Epithelial cell of proximal tubule (primary cell): Measurements from ENCODE around the gene SRRM4. TPM values are rescaled to one million over a fixed set of nuclear protein-coding genes. Genes with fewer than 3 reads are reported as not detected.

ENCODE experiments used
- DNase-seq: peaks from one replicate; pipeline ENCODE4 v3.0.0-alpha.2; 2011; ENCODE audit warnings: low read depth
- H3K4me3 ChIP-seq: 2 replicates; pipeline ENCODE4 v1.5.1; 2011; ENCODE audit warnings: low read depth, mild to moderate bottlenecking, low read length
- CTCF ChIP-seq: conservative IDR thresholded peaks from 2 replicates; pipeline ENCODE4 v1.5.1; 2012; ENCODE audit warnings: low read depth, mild to moderate bottlenecking, low read length
- total RNA-seq: library from RNA; depleted of rRNA; stranded (reverse); fragments of >200 nt; gene quantifications from 2 replicates; pipeline ENCODE4 v1.2.3, GENCODE V29; 2015

SRRM4 gene
- total RNA-seq, 1 donor from 2014 or later: under 0.01 TPM

GRCh38 chr12:119115296-119115905 lies 134.1 kb downstream of the SRRM4 start:
- TF ChIP-seq CTCF: peak; percentile 95
- DNase-seq: peak; percentile 1
- no peak overlapping the region for H3K4me3 ChIP-seq

- no peak overlapping the region for H3K4me3 ChIP-seq
- DNase-seq: no peak
- no peak for TF ChIP-seq CTCF
Observed at GRCh38 chr12:119117936-119118335, 136.6 kb downstream of the SRRM4 start.

- no peak for DNase-seq
- no peak for TF ChIP-seq CTCF
Observed at GRCh38 chr12:119118625-119119024, 137.3 kb downstream of the SRRM4 start.

GRCh38 chr12:119122047-119122446 lies 140.7 kb downstream of the SRRM4 start:
- H3K4me3 ChIP-seq: no peak overlapping the region
- no peak for DNase-seq
- TF ChIP-seq CTCF: no peak

More at GRCh38 chr12:119118625-119119024, 137.3 kb downstream of the SRRM4 start:
- no peak overlapping the region for H3K4me3 ChIP-seq

- no peak for TF ChIP-seq CTCF
- no peak overlapping the region for H3K4me3 ChIP-seq
- no peak for DNase-seq
Observed at GRCh38 chr12:119122751-119123150, 141.4 kb downstream of the SRRM4 start.

GRCh38 chr12:119128527-119128926 lies 147.2 kb downstream of the SRRM4 start:
- no peak overlapping the region for H3K4me3 ChIP-seq
- no peak for TF ChIP-seq CTCF
- DNase-seq: no peak

GRCh38 chr12:119129827-119130434 lies 148.6 kb downstream of the SRRM4 start:
- no peak for TF ChIP-seq CTCF
- DNase-seq: no peak

More at GRCh38 chr12:119129827-119130434, 148.6 kb downstream of the SRRM4 start:
- H3K4me3 ChIP-seq: no peak overlapping the region
